Measurements from ENCODE around the gene HIRIP3.

HIRIP3 gene

DNA sequence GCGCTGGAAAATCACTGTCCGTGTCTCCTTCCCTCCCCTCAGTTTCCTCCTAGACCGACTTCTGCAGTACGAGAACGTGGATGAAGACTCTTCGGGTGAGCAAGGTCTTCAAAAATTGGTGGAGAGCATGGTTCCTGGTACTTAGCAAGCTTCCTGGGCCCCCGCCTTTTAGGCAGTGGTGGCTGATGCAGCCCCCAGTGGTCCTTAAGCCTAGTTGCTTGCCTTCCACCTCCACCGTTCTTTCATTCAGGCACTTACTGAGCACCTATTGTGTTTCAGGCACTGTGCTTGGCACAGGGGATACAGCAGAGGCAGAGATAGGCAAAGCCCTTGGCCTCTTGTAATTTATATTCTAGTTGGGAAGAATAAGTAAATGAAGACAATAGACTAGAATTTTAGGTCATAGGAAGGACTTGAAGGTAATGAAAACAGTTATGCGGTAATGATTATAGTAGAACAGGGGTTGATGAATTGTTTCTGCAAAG is 1.4 kb upstream of the HIRIP3 start:
- DNase-seq (ENCODE audit: low read depth): no peak

DNA sequence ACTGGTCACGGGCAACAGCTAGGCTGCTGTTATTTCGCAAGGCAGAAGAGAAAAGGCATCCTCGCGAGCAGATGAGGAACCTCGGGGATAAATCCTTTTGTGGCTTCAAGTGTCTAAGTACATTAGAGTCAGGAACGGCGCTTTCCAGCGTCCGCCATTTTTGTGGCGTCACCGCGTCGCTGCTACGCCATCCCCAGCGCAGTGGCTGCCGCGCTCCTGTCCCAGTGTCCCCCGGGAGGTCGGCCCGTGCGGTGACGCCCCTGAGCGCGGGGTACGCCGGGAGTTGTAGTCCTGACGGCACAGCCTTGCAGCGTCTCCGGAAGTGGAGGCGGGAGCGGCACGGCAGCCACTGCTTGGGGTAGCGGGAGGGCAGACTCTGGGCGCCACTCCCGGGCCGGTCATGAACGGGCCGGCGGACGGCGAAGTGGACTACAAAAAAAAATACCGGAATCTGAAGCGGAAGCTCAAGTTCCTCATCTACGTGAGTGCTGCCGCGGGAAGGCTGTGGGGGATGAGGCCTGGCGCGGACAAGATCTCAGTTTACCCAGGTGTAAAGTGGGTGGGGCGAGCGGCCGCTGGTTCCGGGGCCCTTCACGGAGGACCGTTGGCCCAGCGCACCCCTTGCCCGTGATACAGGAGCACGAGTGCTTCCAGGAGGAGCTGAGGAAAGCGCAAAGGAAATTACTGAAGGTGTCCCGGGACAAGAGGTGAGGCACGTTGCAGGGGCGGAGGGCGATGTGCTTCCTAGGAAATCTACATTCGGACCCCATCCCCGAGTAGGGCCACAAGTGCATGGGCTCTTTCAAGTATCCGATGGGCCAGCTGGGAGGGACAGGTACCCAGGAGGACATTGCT is 721 bp upstream of the HIRIP3 start, which contains the start of gene INO80E:
INO80E (plus strand) TSS at position 331 of the 855 bp plus-strand sequence; CDS start at position 401, 70 bp downstream.
- DNase-seq (ENCODE audit: low read depth): peak; percentile 99

DNA sequence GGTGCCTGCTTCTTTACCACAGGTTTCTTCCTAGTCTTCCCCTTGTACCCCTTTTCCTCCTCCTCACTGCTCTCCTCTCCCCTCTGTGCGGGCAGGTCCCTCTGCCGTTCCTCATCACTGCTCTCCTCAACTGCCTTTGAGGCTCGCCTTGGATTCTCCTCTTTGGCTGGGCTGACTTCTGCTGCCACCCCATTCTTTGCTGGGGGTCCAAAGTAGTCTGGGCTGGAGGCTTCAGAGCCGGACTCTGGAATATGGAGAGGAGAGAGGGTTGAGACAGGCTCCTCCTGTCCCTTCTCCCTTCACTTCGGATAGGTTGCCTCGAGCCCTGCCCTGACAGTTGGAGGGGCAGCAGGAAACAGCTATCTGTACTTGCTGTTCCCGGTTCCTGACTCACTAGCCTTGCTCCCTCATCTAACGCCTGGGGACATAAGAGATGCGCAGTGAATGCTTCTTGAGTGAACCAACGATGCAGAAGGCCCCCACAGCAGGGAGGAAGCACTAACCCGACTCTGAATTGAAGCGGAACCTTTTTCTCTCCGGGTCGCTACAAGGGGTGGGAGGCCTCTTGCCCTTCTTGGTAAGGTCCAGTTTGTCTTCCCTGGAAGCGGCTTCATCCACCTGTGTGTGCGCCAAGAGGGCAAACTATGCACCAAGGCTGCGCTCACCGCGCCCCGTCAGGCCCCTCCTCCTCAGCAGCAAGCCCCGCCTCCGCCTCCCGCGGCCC is 655 bp downstream of the HIRIP3 start:
- no peak for DNase-seq (ENCODE audit: low read depth)

DNA sequence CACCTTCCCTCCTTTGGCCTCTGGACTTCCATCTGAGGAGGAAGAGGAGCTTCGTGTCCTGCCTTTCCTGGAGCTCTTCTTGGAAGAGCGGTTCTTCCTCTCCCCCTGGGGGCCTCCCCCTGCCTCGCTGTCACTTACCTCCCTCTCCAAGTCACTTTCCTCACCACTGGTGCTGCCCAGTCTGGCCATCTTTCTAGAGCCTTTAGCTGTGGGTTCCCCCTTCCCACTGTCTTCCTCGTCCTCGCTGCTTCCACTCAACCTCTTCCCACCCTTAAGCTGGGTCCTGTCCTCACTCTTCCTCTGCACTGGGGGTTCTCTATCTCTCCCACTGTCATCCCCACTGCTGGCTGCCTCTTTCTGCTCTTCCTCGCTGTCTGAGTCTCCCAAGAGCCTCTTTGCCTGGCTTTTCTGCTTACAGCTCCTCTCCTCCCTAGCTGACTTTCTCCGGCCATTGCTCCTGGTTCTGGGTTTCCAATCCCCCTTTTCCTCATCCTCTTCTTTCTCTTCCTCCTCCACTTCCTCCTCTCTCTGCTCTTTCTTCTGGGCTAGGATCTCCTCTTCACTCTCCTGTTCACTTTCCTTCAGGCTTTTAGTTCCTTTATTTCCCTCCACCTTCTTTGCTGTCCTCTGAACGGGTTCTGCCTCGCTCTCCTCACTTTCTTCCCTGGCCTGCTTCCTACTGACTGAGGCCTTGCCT is 1.4 kb downstream of the HIRIP3 start:
- DNase-seq (ENCODE audit: low read depth): no peak

DNA sequence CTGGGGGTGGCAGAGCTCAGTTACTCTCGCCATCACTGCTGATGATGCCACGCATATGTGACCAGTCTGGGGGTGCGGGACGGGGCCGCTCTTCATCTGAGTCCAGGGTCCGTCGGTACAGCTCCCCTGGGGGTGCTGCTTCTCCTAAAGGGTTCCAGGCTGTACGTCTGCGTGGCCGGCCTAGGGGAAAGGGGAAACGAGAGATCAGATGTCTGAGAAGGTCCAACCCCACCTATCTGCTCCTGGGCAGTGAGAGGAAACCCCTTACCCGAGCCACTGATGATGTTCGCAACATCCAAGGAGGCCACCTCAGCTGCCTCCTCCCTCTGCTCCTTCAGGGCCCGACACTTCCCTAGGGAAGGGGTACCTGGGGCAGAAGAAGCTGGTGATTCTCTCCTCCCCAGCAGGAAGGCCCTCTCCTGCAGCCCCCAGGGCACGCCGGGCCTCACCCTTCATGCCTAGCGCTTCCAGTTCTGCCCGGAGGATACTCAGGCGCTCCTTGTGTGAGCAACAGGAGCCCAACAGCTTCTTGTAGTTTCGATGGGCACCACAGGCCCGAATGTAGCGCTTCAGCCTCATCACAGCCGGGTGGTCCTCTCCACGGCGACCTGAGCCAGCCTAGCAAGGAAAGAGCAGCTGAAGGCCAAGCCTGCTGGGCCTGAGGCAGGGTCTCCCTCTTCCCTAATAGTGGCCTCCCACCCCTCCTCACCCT is 2.1 kb downstream of the HIRIP3 start:
- DNase-seq (ENCODE audit: low read depth): no peak

- DNase-seq (ENCODE audit: low read depth): no peak
Observed at GRCh38 chr16:29992344-29992967, 3.0 kb downstream of the HIRIP3 start.

GRCh38 chr16:29991571-29991904 is 3.9 kb downstream of the HIRIP3 start:
- DNase-seq (ENCODE audit: low read depth): no peak

DNA sequence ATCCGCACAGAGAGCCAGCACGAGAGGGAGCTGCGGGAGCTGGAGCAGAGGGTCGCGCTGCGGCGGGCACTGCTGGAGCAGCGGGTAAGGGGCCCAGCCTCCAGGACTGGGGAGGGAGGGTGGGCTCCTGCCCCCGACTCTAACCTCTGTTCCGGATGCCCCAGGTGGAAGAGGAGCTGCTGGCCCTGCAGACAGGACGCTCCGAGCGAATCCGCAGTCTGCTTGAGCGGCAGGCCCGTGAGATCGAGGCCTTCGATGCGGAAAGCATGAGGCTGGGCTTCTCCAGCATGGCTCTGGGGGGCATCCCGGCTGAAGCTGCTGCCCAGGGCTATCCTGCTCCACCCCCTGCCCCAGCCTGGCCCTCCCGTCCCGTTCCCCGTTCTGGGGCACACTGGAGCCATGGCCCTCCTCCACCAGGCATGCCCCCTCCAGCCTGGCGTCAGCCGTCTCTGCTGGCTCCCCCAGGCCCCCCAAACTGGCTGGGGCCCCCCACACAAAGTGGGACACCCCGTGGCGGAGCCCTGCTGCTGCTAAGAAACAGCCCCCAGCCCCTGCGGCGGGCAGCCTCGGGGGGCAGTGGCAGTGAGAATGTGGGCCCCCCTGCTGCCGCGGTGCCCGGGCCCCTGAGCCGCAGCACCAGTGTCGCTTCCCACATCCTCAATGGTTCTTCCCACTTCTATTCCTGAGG is 4.4 kb downstream of the HIRIP3 start:
- DNase-seq (ENCODE audit: low read depth): no peak

GRCh38 chr16:29990034-29990433 is 5.4 kb downstream of the HIRIP3 start:
- DNase-seq (ENCODE audit: low read depth): no peak

- no peak for DNase-seq (ENCODE audit: low read depth)
Observed at GRCh38 chr16:29989111-29989858, 6.1 kb downstream of the HIRIP3 start.

GRCh38 chr16:29988346-29989075 is 6.9 kb downstream of the HIRIP3 start:
- DNase-seq (ENCODE audit: low read depth): no peak

DNA sequence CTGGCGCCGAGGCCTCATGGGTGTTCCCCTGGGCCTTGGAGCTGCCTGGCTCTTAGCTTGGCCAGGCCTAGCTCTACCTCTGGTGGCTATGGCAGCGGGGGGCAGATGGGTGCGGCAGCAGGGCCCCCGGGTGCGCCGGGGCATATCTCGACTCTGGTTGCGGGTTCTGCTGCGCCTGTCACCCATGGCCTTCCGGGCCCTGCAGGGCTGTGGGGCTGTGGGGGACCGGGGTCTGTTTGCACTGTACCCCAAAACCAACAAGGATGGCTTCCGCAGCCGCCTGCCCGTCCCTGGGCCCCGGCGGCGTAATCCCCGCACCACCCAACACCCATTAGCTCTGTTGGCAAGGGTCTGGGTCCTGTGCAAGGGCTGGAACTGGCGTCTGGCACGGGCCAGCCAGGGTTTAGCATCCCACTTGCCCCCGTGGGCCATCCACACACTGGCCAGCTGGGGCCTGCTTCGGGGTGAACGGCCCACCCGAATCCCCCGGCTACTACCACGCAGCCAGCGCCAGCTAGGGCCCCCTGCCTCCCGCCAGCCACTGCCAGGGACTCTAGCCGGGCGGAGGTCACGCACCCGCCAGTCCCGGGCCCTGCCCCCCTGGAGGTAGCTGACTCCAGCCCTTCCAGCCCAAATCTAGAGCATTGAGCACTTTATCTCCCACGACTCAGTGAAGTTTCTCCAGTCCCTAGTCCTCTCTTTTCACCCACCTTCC is 7.9 kb downstream of the HIRIP3 start:
- DNase-seq (ENCODE audit: low read depth): no peak

DNA sequence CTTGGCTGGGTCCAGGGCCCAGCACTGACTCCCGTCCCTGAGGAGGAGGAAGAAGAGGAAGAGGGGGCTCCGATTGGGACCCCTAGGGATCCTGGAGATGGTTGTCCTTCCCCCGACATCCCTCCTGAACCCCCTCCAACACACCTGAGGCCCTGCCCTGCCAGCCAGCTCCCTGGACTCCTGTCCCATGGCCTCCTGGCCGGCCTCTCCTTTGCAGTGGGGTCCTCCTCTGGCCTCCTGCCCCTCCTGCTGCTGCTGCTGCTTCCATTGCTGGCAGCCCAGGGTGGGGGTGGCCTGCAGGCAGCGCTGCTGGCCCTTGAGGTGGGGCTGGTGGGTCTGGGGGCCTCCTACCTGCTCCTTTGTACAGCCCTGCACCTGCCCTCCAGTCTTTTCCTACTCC is 8.5 kb downstream of the HIRIP3 start:
- no peak for DNase-seq (ENCODE audit: low read depth)

GRCh38 chr16:29986231-29986630 is 9.2 kb downstream of the HIRIP3 start:
- DNase-seq (ENCODE audit: low read depth): no peak

DNA sequence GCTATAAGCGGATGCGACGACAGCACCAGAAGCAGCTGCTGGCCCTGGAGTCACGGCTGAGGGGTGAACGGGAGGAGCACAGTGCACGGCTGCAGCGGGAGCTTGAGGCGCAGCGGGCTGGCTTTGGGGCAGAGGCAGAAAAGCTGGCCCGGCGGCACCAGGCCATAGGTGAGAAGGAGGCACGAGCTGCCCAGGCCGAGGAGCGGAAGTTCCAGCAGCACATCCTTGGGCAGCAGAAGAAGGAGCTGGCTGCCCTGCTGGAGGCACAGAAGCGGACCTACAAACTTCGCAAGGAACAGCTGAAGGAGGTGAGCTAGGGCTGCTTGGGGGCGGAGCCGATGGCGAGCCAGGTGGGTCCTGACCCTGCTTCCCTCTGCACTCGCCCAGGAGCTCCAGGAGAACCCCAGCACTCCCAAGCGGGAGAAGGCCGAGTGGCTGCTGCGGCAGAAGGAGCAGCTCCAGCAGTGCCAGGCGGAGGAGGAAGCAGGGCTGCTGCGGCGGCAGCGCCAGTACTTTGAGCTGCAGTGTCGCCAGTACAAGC is 10.1 kb downstream of the HIRIP3 start:
- no peak for DNase-seq (ENCODE audit: low read depth)

DNA sequence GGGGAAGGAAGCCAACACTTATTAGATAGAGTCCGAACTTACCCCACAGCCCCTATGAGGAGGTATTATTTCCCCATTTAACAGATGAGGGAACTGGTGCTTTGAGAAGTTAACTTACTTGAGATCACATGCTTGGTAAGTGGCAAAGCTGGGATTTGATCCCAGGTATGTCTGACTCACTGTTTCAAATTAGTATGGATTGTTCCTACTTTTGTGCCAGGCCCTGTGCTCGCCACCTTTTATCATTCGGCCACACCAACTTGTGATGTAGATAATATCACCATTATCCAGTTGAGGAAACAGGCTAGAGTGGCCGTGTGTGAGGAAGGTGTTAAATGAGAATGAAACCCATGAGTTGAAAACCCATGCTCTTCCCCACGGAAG is 10.7 kb downstream of the HIRIP3 start:
- DNase-seq (ENCODE audit: low read depth): no peak

DNA sequence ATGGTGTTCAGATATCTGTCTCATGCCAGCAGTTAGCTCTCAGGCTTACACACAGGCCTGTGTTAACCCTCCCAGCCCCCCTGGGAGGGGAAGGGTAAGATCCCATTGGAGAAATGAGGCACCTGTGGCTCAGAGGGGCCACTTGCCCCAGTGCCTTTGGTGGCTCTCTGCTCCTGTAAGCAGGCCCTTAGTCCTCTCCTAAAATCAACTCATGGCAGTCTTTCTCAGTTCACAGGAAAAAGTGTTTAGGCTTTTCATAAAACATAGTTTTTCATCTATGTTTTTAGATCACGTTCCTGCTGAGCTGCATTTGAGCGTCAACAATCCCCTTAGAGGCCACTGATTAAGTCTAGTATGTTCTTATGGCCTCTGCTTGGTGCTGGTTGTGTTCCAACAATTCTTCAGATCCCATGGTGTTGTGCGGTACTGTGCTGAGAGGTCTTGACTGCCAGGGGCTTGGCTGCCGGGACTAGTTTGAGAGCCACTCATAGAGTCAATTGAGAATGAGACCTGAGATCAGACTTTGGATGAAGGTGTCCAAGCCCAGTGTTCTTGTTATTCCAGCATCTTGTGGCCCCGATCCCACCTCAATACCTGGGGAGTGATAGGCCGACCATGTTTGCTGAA is 11.2 kb downstream of the HIRIP3 start:
- no peak for DNase-seq (ENCODE audit: low read depth)
